A673 (cell line): ENCODE measurements around the gene NPAS2. TPM values are rescaled to one million over a fixed set of nuclear protein-coding genes. Genes with fewer than 3 reads are reported as not detected.

ENCODE experiments used
- BruUV-seq: library from RNA; stranded (reverse); fragments of 400-500 nt; replicated peaks from 2 replicates; lab custom pipeline; 2021; lab: Mats Ljungman, UMichigan
- CTCF ChIA-PET: fragments of 300-600 bp; sonication (Branson Sonifier 250); formaldehyde crosslinking; loops from one replicate; lab custom pipeline; 2022; ENCODE audit warnings: antibody characterized with exemption; lab: Charles Lee
- POLR2A ChIA-PET: fragments of 300-600 bp; sonication (Branson Sonifier 250); formaldehyde crosslinking; loops from one replicate; lab custom pipeline; 2022; ENCODE audit warnings: antibody characterized with exemption; ENCODE audit not compliant: low non-redundant PET; lab: Charles Lee
- DNase-seq: peaks from one replicate; pipeline ENCODE4 v3.0.0-alpha.2; 2015; ENCODE audit warnings: low spot score
- H3K27ac ChIP-seq: fragments of 200-600 bp; sonication (generic); 2 replicates; pipeline ENCODE4 v1.5.1; 2016; ENCODE audit warnings: mixed run types, low read depth, mild to moderate bottlenecking, mixed read lengths, antibody characterized with exemption, low read length; ENCODE audit not compliant: poor library complexity, severe bottlenecking
- H3K27me3 ChIP-seq: fragments of 200-600 bp; sonication (generic); replicated peaks from 2 replicates; pipeline ENCODE4 v1.6.1; 2017; ENCODE audit warnings: mixed run types, low read depth, mild to moderate bottlenecking, mixed read lengths, antibody characterized with exemption, low read length; ENCODE audit not compliant: insufficient read depth, poor library complexity
- H3K36me3 ChIP-seq: fragments of 200-600 bp; sonication (generic); 2 replicates; pipeline ENCODE4 v1.6.1; 2016; ENCODE audit warnings: mixed run types, mild to moderate bottlenecking, mixed read lengths, antibody characterized with exemption, low read length; ENCODE audit not compliant: insufficient read depth, poor library complexity, severe bottlenecking
- H3K4me1 ChIP-seq: fragments of 200-600 bp; sonication (generic); 2 replicates; pipeline ENCODE4 v1.6.1; 2017; ENCODE audit warnings: mixed run types, mild to moderate bottlenecking, mixed read lengths, antibody characterized with exemption, low read length; ENCODE audit not compliant: insufficient read depth, poor library complexity, severe bottlenecking
- H3K4me3 ChIP-seq: fragments of 200-600 bp; sonication (generic); 2 replicates; pipeline ENCODE4 v1.5.1; 2016; ENCODE audit warnings: low read depth, mixed run types, mild to moderate bottlenecking, mixed read lengths, low read length; ENCODE audit not compliant: poor library complexity, severe bottlenecking
- H3K9me3 ChIP-seq: fragments of 200-600 bp; sonication (generic); 2 replicates; pipeline ENCODE4 v1.6.1; 2016; ENCODE audit warnings: mixed run types, low read depth, mild to moderate bottlenecking, mixed read lengths, antibody characterized with exemption, low read length; ENCODE audit not compliant: poor library complexity, severe bottlenecking
- EZH2 ChIP-seq: fragments of 200-600 bp; sonication (generic); IDR thresholded peaks from 2 replicates; pipeline ENCODE4 v1.6.1; 2017; ENCODE audit warnings: borderline replicate concordance, low read depth, mild to moderate bottlenecking, mixed read lengths, antibody characterized with exemption, low read length; ENCODE audit not compliant: poor library complexity, severe bottlenecking
- intact Hi-C: fragments of 100-400 bp; cut with micrococcal nuclease; formaldehyde crosslinking; loops from one replicate; pipeline ENCODE4 v1.10.0; 2022; ENCODE audit not compliant: unreplicated experiment
- total RNA-seq: library from RNA; stranded (reverse); gene quantifications from 2 replicates; pipeline ENCODE4 v1.2.3, GENCODE V29; 2021
- TF ChIP-seq, protein P1 (sequence below): fragments of 300-800, 200-600 bp; sonication (generic); conservative IDR thresholded peaks from 2 replicates; pipeline ENCODE4 v1.5.1; 2017; ENCODE audit warnings: low read depth, mild to moderate bottlenecking, antibody characterized with exemption, low read length, moderate library complexity, mixed read lengths

Gene NPAS2
- total RNA-seq, 1 experiment from 2014 or later = 9.4 TPM

DNA sequence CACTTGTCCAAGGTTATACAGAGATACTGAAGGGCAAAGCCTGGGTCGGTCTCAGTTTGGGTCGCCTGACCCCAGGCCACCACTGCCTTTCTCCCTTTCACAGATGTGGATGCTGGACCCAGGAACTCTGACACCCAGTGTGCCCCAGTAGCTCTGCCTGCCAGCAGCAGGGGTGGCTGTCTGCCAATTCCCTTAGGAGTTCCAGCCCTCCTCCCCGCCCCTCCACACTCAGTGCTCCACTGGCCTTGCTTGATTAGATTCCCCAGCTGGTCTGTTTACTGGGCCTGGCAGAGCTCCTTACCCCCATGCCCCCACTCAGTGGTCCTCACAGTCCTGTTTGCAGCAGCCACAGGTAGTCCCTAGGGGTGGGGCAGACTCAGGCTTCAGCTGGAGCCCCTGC lies 75.5 kb downstream of the NPAS2 start:
- H3K4me1 ChIP-seq = peaks cover 44% of the 10 kb centered on the region
- ChIA-PET CTCF (no interaction called here), POLR2A (no interaction called here)
- BruUV-seq = no TSS peak
- no peak for DNase-seq
- H3K27ac ChIP-seq = peak overlapping the region; percentile 78
- H3K36me3 ChIP-seq = no peaks in the 10 kb centered on the region
- H3K27me3 ChIP-seq = no peaks in the 10 kb centered on the region
- intact Hi-C loops = no loop called here
- peaks cover 4% of the 10 kb centered on the region for H3K9me3 ChIP-seq
- H3K4me3 ChIP-seq = no peak overlapping the region
- no peak for TF ChIP-seq EZH2
- TF ChIP-seq, protein P1, sequence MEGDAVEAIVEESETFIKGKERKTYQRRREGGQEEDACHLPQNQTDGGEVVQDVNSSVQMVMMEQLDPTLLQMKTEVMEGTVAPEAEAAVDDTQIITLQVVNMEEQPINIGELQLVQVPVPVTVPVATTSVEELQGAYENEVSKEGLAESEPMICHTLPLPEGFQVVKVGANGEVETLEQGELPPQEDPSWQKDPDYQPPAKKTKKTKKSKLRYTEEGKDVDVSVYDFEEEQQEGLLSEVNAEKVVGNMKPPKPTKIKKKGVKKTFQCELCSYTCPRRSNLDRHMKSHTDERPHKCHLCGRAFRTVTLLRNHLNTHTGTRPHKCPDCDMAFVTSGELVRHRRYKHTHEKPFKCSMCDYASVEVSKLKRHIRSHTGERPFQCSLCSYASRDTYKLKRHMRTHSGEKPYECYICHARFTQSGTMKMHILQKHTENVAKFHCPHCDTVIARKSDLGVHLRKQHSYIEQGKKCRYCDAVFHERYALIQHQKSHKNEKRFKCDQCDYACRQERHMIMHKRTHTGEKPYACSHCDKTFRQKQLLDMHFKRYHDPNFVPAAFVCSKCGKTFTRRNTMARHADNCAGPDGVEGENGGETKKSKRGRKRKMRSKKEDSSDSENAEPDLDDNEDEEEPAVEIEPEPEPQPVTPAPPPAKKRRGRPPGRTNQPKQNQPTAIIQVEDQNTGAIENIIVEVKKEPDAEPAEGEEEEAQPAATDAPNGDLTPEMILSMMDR = no peak

DNA sequence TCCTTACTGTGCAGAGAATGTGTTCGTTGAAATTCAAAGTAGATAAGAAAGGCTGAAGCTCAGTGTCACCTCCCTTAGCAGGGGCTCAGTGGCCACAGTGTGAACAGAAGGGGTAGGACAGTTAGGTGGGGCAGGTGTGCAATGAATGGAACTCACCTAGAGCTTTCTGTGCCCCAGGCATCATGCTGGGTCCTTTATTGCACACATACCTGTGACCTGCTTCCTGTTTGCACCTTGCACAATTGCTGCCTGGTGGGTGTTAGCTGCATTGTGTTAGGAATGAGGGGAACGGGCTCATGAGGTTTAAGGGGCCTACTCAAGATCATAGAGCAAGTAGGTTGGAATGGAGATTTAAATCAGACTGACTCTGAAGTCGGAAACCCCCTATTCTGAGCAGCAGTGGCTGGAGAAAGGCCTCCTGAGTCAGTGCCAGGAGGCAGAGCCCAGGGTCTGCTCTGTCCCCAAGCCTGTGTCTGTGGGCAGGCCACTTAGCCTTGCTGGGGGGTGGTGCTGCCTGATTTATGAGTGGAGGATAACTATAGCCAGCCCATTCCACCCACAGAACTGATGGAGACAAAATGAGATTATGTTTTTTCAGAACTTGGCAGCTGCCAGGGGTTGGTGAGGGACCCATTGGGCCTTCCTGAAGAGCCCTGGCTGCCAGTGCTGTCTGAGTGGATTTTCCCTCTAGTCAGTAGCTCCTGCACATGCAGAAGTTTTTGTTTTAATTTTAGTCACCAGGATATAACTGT lies 76.2 kb downstream of the NPAS2 start:
- H3K9me3 ChIP-seq = peaks cover 4% of the 10 kb centered on the region
- no TSS peak for BruUV-seq
- peaks cover 44% of the 10 kb centered on the region for H3K4me1 ChIP-seq
- ChIA-PET POLR2A (interaction anchor here (0.7 kb wide), 1 partner anchor 14 kb away, joined by 3 read pairs; no protein-coding TSS in a partner anchor), CTCF (no interaction called here)
- peak overlapping the region; percentile 78 for H3K27ac ChIP-seq
- TF ChIP-seq, protein P1 = no peak
- no peak for TF ChIP-seq EZH2
- H3K36me3 ChIP-seq = no peaks in the 10 kb centered on the region
- H3K4me3 ChIP-seq = no peak overlapping the region
- no peak for DNase-seq
- intact Hi-C loops = no loop called here
- no peaks in the 10 kb centered on the region for H3K27me3 ChIP-seq

DNA sequence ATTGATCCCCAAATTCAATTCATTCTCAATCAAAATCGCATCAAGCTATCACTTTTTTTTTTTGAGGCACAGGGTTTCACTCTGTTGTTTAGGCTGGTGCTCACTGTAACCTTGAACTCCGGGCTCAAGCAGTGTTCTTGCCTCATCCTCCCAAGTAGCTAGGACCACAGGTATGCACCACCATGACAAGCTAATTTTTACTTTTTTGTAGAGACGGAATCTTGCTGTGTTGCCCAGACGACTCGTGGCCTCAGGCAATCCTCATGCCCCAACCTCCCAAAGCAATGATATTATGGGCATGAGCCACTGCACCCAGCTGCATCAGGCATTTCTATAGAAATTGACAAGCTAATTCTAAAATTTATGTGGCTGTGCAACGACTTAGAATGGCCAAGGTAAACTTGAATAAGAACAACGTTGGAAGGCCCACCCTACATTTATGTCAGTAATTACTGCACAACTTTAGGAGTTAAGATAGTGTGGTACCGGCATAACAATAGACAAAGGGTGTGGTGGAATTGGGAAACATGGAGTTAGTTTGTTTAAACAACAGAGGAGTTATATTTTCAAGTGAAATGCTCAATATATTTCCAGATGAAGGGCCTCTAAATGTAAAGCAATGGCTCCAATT lies 78.2 kb downstream of the NPAS2 start:
- TF ChIP-seq, protein P1 = no peak
- no peak for TF ChIP-seq EZH2
- H3K27me3 ChIP-seq = no peaks in the 10 kb centered on the region
- no peak overlapping the region for H3K27ac ChIP-seq
- intact Hi-C loops = no loop called here
- H3K4me3 ChIP-seq = no peak overlapping the region
- CTCF ChIA-PET = no interaction called here
- H3K9me3 ChIP-seq = peaks cover 4% of the 10 kb centered on the region
- H3K4me1 ChIP-seq = peaks cover 42% of the 10 kb centered on the region
- DNase-seq = no peak
- POLR2A ChIA-PET = no interaction called here
- BruUV-seq = no TSS peak
- H3K36me3 ChIP-seq = no peaks in the 10 kb centered on the region
